Epithelial cell of prostate (primary cell): Measurements from ENCODE around the gene KRTAP10-4.
"Not testable (repeated sequence)": the region's sequence is repeated elsewhere in the genome, so short reads cannot be mapped to it uniquely, and the experiment has no call there.

Experiments used
- DNase-seq: peaks from one replicate; pipeline ENCODE4 v3.0.0-alpha.2; 2011; ENCODE audit warnings: low read depth, low spot score
- H3K27ac ChIP-seq: fragments of 450-650 bp; 2 replicates; pipeline ENCODE4 v1.5.1; 2017; ENCODE audit warnings: mild to moderate bottlenecking

Gene KRTAP10-4, protein sequence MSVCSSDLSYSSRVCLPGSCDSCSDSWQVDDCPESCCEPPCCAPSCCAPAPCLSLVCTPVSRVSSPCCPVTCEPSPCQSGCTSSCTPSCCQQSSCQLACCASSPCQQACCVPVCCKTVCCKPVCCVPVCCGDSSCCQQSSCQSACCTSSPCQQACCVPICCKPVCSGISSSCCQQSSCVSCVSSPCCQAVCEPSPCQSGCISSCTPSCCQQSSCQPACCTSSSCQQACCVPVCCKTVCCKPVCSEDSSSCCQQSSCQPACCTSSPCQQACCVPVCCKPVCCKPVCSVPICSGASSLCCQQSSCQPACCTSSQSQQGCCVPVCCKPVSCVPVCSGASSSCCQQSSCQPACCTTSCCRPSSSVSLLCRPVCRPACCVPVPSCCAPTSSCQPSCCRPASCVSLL

DNA sequence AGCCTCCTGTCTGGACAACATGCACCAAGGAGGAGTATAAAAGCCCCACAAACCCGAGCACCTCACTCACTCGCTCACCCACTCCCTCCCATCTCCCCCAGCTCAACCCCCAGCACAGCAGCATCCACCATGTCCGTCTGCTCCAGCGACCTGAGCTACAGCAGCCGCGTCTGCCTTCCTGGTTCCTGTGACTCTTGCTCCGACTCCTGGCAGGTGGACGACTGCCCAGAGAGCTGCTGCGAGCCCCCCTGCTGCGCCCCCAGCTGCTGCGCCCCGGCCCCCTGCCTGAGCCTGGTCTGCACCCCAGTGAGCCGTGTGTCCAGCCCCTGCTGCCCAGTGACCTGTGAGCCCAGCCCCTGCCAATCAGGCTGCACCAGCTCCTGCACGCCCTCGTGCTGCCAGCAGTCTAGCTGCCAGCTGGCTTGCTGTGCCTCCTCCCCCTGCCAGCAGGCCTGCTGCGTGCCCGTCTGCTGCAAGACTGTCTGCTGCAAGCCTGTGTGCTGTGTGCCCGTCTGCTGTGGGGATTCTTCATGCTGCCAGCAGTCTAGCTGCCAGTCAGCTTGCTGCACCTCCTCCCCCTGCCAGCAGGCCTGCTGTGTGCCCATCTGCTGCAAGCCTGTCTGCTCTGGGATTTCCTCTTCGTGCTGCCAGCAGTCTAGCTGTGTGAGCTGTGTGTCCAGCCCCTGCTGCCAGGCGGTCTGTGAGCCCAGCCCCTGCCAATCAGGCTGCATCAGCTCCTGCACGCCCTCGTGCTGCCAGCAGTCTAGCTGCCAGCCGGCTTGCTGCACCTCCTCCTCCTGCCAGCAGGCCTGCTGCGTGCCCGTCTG is at the start of gene KRTAP10-4:
TSS of gene KRTAP10-4 (plus strand) at position 100 of the 827 bp plus-strand sequence. CDS start at position 130, 30 bp downstream.
- H3K27ac ChIP-seq, DNase-seq: not testable (repeated sequence)

DNA sequence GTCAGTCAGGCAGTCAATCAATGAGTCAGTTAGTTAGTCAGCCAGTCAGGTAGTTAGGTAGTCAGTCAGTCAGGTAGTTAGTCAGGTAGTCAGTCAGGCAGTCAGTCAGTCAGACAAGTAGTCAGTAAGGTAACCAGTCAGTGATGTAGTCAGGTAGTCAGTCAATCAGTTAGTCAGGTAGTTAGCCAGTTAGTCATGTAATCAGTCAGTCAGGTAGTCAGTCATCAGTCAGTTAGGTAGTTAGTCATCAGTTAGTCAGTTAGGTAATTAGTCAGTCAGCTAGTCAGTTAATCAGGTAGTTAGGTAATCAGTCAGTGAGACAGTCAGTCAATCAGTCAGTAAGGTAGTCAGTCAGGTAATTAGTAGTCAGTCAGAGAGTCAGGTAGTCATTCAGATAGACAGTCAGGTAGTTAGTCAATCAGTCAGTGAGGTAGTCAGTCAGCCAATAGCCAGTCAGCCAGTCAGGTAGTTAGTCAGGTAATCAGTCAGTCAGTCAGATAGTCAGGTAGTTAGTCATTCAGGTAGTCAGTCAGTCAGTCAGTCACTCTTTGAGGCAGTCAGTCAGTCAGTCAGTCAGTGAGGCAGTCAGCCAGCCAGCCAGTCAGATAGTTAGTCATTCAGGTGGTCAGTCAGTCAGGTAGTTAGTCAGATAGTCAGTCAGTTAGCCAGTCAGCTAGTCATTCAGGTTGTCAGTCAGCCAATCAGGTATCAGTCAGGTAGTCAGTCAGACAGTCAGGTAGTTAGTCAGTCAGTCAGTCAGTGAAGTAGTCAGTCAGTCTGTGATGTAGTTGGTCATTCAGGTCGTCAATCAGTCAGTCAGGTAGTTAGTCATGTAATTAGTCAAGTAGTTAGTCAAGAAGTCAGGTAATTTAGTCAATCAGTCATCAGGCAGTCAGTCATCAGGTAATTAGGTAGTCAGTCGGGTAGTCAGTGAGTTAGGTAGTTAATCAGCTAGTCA is 48.8 kb upstream of the KRTAP10-4 start:
- no peak overlapping the region for H3K27ac ChIP-seq

DNA sequence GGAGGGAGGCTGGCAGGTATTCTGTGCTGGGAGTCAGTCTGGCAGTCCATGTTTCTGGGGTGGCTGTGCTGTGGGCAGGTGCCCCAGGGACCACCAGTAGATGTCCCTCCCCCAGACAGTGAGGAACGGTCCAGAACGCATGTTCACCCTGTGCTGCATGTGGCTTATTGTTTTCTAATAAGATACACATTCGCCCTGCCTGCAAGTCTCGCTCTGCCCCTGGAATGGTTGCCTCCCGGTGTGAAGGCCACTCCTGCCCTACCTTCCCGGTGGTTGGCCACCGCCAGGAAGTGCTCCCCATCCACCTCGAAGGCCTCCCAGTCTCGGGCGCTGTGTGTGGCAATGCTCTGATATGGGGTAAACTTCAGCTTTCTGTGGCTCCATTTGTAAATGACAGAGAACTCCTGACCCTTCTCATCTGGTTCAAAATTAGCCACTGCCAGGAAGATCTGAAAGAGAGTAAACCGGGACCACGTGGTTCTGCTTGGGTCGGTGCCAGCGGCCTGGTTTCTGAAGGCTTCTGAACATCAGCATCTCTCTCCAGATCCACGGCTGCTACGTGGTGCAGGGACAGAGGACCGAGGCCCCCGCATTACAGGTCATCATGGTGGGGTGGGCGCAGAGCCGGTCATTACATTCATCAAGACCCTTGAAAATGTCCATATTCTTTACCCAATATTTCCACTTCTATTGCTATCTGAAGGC is 48.0 kb upstream of the KRTAP10-4 start:
- DNase-seq, result no peak
- no peak overlapping the region for H3K27ac ChIP-seq

More for the DNA sequence above, 48.8 kb upstream of the KRTAP10-4 start:
- no peak for DNase-seq

DNA sequence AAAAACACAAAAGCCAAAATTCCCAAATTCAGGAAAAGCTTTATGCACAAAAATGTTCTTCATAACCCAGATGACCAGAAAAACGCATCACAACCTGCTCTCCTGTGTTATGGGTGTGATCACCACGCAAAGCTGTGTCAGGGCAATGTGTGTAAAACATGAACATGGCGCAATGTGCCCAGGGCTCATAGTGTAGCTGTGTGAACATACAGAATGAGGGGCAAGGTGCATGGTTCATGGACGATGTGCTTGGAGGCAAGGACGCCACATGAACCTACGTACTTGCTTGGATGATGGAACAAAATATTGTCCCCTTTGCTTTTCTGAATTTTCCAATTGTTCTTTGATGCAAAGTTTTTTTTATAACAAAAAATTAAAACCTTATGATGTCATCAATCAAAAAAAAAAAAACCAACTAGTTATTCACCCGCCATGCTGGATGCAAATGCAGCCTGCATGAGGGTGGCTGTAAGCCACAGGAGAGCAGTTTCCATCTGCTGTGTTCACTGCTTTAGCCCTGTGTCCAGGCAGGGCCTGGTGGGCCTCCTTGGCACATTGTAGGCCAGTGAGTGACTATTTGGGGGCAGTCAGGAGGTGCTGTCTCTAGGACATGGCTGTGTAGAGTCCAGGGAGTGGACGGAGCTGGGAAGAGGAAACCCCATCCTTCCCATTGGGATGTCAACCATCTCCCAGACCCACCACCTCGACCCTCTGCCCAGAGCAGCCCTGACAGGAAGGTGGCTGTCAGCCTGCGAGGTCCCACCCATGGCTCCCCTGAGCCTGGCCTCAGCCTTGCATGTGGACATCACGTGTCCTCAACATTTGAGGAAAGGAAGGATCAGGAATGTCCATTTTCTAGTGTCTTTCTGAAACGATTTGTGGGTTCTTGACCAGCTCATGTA is 47.2 kb upstream of the KRTAP10-4 start:
- H3K27ac ChIP-seq, result no peak overlapping the region
- DNase-seq, result no peak

DNA sequence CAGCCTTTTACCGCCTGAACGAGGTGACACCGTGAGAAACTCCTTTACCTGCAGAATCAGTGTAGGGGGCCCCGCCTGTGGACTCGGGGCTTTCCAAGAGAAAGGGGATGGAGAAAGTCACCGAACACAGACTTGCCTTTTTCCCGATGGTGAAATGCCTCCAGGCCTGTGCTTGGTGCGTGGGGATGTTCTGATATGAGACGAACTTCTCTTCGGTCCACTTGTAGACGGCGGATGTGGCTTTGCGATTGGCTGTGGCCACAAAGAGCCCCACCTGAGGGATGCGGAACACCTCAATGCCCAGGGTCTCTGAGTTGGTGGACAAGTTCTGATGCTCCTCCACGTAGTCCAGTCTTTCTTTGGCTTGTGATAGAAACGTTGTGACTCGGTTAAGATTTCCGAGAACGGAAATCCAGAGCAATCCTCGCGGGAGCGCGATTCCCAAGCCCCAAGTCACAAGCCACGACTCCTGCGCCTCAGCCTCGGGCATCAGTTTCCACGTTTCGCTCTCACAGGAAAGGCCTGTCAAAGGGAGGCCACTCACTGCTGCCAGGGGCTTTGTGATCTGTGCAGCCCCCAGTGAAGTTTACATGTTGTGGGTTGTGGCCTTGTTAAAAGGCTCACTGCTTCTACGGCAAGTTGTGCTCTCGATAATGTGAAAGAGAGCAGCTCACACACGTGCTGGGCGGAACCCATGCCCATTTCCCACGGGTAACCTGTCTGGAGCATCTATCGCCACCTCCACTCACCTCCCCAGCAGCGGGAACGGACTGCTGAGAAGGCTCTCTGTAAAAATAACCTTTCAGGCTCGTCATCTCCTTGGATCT is 46.2 kb upstream of the KRTAP10-4 start:
- no peak for DNase-seq
- H3K27ac ChIP-seq, result no peak overlapping the region

DNA sequence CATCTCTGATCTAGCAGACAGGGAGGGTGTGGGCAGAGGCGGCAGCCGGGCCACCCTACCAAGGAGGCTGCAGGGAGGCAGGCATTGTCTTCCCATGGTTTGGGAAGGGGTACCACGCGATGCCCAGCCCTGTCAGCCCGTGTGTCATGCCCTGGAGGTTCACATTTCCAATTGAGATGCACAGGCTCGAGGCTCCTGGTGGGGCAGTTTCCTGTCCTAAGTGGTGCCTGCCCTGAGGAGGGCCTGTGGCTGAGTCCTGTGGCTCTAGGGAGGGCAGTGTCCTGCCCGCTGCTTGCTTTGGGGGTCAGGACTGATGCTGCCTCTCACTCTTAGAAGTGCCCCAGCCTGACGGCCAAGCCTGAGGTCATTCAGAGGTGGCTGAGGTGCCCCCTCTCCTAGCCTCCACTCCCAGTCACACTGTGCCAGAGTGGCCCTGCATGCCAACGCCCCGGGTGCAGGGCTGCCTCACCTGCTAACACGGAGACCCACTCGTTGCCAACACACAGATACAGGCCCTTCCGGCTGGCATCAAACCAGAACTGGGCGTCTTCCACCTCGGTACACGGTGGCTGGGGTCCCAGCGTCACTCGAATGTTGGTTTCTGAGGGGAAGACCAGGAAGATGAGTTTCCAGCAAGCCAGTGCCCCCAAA is 45.4 kb upstream of the KRTAP10-4 start:
- no peak for DNase-seq
- H3K27ac ChIP-seq, result no peak overlapping the region

DNA sequence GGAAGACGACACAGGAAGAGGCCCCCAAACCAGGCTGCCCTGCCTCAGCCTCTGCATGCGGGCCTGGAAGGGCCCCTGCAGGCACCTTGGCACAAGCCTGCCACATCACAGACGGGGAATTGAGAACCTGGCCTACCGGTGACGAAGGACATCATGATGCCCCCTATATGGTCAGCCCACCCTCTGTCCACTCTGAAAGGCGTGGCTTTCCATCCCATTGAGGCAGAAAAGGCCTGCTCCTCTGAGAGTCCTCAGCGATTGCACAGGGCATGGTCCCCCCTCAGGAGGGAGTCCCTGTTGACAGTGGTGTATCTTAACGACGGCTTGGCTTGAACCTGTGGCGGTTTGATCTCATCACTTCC is 44.9 kb upstream of the KRTAP10-4 start:
- no peak overlapping the region for H3K27ac ChIP-seq

DNA sequence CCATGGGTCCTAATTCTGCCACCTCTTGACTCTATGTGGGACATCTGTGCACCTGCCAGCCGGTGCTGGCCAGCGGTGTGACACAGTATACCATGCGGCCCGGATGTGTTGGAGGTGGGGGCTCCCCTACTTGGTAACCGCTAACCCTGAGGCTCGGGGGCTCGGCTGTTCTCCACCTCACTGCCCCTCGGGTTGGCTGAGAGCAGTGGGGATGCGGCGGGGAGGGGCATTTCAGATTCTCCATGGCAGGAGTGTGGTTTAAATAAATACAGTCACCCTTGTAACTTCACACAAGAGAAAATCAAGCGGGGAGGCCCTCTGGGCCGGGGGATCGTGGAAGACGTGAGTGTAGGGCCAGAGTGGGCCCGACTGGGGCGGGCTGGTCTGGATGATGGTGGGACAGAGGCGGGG is 44.5 kb upstream of the KRTAP10-4 start:
- no peak for DNase-seq

More for the DNA sequence above, 44.9 kb upstream of the KRTAP10-4 start:
- DNase-seq, result no peak

DNA sequence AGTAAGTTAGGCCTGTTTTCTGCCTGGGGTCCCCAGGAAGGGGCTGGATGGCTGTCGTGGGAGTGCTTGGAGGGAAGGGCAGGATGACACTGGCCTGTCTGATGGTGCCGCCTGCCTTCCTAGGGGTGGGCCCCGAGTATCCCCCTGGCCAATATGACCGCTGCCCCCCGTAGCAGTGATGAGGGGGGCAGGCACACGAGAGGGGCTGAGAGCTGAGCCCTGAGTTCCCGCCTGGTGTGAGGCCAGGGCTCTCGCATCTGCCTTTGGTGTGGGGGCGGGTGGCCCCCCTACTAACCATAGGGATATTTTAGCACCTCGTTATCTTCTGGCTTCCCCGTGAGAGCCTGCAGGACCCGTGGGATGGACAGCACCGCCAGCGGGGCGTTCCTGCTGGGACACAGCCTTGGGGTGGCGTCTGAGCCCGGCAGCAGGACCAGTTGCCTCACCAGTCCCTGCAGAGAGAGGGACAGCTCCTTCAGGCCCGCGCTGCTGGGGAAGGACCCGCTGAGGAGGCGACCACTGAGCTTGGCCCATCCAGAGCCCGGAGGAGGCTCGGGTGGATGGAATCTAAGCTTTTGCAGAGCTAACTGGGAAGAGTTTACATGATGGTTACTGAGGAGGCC is 43.9 kb upstream of the KRTAP10-4 start:
- H3K27ac ChIP-seq, result no peak overlapping the region
- no peak for DNase-seq

More for the DNA sequence above, 44.5 kb upstream of the KRTAP10-4 start:
- H3K27ac ChIP-seq, result no peak overlapping the region

DNA sequence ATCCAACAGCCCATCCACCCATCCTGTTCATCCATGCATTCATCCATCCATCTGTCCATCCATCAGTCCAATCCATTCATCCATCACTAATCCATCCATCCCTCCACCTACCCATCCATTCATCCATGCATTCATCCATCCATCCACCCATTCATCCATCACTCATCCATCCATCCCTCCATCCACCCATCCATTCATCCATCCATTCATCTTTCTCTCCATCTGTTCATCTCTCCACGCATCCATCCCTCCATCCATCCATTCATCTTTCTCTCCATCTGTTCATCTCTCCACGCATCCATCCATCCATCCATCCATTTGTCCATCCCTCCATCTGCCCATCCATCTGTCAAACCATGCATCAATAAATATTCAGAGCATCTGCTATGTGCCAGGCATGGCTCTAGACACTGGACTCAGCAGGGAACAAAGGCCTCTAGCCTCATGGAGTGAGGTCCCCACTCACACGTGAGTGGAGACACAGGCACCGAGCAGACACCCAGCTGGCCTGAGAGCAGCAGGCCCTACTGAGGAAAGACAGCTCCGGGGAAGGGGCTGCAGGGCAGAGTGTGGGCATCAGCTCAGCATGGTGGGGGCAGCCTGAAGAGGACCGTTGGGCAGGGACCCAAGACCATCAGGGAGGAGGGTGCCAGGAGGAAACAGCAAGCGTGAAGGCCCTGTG is 43.2 kb upstream of the KRTAP10-4 start:
- H3K27ac ChIP-seq, result no peak overlapping the region
- no peak for DNase-seq

DNA sequence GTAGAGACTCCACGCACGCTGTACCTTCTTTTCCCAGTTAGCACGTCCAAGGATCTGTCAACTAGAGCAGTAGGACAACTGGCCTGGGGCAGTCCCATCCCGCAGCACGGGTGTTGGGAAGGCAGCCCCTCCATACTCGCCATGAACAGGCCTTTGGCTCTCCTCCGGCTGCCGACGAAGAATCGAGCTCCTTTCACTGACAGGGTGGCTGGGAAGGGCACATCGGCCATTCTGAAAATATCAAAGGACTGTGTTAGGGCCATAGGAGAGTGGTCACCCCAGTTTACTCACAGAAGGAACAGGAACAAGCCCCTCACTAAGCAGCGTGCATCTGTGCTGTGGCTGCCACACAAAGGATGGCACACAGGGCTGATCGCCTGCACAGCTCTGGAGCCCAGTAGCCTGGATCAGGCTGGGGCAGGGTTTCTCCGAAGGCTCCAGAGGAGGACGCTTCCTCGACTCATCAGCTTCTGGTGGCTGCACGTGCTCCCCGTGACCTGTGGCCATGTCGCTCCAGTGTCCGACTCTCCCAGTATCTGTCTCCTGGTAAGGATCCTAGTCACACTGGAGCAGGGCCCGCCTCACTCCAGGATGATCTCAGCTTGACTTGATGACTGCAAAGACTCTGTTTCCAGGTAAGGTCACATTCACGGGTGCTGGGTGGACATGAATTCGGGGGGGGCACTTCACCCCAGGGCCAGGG is 42.5 kb upstream of the KRTAP10-4 start:
- no peak overlapping the region for H3K27ac ChIP-seq
- no peak for DNase-seq

DNA sequence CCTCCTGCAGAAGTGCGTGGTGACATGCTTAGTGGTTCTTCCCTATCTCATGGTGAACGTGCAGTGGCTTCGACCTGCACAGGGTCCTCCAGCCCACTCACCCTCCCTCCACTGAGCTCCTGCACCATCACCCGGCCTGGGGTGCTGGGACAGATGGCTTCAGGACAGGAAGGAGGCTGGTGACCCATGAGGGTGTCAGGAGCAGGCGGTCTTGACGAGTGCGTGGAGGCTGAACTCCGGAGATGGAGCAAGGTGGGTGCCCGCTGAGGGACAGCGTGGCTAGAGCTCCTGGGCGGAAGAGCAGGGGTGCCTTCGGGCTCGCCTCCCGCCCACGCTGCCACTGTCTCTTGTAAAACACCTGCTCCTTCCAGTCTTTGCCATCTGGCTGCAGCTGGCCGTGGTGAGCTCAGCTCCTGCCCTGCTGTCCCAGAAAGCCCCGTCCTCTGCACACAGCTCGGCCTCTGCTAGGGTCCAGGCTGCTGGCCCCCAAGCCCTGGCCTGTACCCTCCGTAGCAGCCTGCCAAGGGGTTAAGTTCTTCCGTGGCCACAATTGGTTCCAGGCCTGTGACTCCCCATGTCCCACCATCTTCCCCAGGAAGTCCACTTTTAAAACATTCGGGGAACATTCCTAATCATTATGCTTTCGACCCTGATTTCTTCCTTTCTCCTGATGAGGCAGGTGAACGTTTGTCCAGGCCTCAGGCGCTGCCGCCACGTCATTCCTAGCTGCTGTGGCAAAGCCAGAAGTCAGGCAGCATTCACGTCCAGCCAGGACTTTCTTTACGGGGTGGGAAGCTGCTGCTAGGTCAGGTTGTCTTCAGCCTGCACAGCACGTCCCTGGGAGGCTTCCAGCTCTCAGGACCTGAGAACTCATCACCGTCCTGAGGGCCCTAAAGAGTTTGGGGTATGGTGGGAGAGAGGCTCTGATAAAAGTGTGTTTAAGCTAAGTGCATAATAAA is 41.6 kb upstream of the KRTAP10-4 start:
- no peak for DNase-seq
- no peak overlapping the region for H3K27ac ChIP-seq

DNA sequence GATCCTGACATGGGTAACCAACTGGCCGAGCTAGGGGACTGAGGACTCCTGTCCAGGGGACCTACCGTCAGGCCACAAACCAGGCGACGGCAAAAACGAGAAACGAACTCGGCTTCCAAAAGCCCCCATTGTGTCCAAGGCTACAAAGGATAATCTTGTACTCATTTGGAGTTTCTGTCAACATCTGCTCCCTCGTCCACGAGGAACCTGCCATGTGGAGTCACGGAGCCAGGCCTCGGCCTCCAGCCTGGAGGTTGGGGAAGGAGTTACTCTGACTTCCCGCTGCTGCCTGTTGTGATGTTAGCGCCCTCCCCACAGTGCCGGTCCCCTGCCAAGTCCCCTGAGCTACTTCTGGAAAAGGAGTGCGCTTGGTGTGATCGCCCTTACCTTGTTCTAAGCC is 40.8 kb upstream of the KRTAP10-4 start:
- no peak overlapping the region for H3K27ac ChIP-seq
- no peak for DNase-seq

DNA sequence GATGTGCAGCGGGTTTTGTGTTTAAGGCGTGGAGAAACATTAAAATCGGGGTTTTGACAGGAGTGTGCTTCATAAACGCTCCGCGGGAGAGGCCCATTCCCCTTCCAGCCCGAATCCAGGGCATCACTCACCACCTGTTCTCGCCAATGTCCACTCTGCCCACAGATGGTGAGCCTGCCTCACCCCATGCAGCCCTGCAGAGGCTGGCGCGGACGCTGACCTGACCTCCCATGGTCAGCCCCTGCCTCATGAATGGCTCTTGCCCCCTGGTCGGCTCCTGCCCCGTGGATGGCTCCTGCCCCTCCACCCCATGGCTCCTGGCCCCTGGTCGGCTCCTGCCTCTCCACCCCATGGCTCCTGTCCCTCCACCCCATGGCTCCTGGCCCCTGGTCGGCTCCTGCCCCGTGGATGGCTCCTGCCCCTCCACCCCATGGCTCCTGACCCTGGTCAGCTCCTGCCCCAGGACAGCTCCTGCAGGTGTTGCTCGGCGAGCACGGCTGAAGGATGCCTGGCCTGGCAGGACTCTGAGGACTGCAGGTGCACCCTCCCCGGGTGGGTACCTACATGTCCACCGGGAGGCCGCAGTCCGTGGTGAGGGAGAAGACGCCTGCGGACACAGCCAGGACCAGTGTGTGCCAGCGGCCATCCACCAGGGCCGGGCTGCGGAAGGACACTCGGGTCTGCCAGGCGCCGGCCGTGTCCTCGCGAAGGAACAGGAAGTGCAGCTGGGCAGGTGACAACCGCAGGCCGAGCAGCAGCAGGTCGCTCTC is 40.2 kb upstream of the KRTAP10-4 start:
- DNase-seq, result no peak
- H3K27ac ChIP-seq, result no peak overlapping the region
